ENCODE data around the gene KRTAP12-4. TPM values are rescaled to one million over a fixed set of nuclear protein-coding genes. Genes with fewer than 3 reads are reported as not detected.

Gene KRTAP12-4
- total RNA-seq, 4 donors from 2014 or later = not detected

DNA sequence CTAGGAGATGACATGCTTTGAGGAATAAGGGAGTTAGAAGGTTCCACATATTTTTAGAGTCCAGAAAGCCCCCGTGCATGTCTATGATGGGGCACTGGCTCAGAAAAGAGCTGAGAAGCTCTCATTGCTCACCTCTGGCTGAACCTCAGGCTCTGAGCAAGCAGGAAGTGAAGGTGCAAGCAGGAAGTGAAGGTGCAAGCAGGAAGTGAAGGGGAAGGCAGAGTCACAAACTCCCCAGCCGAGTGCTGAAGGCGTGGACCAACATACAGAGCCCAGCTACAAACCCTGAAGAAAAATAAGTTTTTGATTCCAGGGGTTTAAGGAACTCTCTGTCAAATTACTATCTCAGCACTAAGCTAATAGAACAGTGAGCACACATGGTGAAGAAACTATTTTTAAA lies 35.5 kb downstream of the KRTAP12-4 start:
- TF ChIP-seq POLR2A (IDR thresholded peaks at IDR 0.05) (no peak), EP300 (IDR thresholded peaks at IDR 0.05) (no peak), POLR2AphosphoS5 (IDR thresholded peaks at IDR 0.05) (no peak)
- TF ChIP-seq, protein P1, sequence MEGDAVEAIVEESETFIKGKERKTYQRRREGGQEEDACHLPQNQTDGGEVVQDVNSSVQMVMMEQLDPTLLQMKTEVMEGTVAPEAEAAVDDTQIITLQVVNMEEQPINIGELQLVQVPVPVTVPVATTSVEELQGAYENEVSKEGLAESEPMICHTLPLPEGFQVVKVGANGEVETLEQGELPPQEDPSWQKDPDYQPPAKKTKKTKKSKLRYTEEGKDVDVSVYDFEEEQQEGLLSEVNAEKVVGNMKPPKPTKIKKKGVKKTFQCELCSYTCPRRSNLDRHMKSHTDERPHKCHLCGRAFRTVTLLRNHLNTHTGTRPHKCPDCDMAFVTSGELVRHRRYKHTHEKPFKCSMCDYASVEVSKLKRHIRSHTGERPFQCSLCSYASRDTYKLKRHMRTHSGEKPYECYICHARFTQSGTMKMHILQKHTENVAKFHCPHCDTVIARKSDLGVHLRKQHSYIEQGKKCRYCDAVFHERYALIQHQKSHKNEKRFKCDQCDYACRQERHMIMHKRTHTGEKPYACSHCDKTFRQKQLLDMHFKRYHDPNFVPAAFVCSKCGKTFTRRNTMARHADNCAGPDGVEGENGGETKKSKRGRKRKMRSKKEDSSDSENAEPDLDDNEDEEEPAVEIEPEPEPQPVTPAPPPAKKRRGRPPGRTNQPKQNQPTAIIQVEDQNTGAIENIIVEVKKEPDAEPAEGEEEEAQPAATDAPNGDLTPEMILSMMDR (IDR thresholded peaks at IDR 0.05) = no peak
- Histone ChIP-seq H3K27ac (no peak overlapping the region), H3K4me1 (no peaks in the 10 kb centered on the region), H3K36me3 (no peaks in the 10 kb centered on the region), H3K27me3 (peaks cover 19% of the 10 kb centered on the region), H3K9me3 (peaks cover 14% of the 10 kb centered on the region), H3K4me3 (no peak overlapping the region)
- WGBS = 69% methylated on average over 3 of the region's 3 CpGs
- no peak for DNase-seq (ENCODE audit: low spot score in 2 of 2)

DNA sequence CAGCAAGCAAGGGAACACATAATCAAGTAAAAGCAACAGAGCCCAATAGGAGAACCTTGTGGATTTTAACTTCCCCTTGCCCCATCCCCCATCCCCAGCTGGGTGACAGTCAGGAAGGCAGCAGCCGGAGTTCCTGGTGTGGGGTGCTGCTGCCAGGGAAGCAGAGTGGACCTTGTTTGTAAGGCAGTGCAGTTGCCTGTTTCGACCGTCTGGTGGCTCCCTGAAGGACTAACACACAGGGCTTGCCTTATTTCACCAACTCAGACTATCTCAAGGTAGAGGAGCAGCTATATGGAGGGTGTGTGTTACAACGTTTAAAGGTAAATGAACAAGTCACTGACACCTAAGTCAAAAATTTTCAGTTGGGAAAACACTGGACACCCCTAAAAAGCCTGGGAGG lies 36.0 kb downstream of the KRTAP12-4 start:
- H3K9me3 ChIP-seq = peaks cover 10% of the 10 kb centered on the region
- no peaks in the 10 kb centered on the region for H3K36me3 ChIP-seq
- H3K4me3 ChIP-seq = no peak overlapping the region
- H3K4me1 ChIP-seq = no peaks in the 10 kb centered on the region
- H3K27ac ChIP-seq = no peak overlapping the region
- WGBS = 65% methylated on average over 4 of the region's 4 CpGs
- TF ChIP-seq, protein P1 (IDR thresholded peaks at IDR 0.05) = no peak
- no peak for TF ChIP-seq EP300 (IDR thresholded peaks at IDR 0.05)
- no peak for TF ChIP-seq POLR2A (IDR thresholded peaks at IDR 0.05)
- no peak for TF ChIP-seq POLR2AphosphoS5 (IDR thresholded peaks at IDR 0.05)
- H3K27me3 ChIP-seq = peaks cover 23% of the 10 kb centered on the region
- no peak for DNase-seq (ENCODE audit: low spot score in 2 of 2)

DNA sequence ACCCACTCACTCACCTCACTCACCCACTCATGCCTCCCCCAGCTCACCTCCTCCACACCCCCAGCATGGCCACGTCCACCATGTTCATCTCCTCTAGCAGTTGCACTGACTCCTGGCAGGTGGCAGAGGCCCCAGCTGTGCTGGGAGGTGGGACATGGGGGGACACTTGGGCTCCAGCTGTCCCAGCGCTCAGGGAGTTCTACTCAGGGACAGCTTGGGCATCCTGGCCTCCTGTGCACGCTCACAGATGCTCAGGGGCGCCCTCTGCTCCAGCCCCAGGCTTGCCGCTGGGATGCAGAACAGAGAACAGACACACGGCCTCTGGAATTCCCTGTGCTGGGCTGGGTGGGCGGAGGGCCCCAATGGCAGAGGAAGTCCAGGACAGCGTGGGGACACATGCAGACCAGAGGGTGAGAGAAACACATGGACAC lies 37.4 kb downstream of the KRTAP12-4 start:
- Histone ChIP-seq H3K27ac (no peak overlapping the region), H3K4me1 (no peaks in the 10 kb centered on the region), H3K36me3 (no peaks in the 10 kb centered on the region), H3K9me3 (peaks cover 7% of the 10 kb centered on the region), H3K27me3 (peaks cover 37% of the 10 kb centered on the region), H3K4me3 (no peak overlapping the region)
- 66% methylated on average over 2 of the region's 8 CpGs for WGBS
- TF ChIP-seq POLR2A (IDR thresholded peaks at IDR 0.05) = no peak
- TF ChIP-seq, protein P1 (IDR thresholded peaks at IDR 0.05) = no peak
- TF ChIP-seq POLR2AphosphoS5 (IDR thresholded peaks at IDR 0.05) = no peak
- no peak for TF ChIP-seq EP300 (IDR thresholded peaks at IDR 0.05)
- DNase-seq (ENCODE audit: low spot score in 2 of 2) = no peak

DNA sequence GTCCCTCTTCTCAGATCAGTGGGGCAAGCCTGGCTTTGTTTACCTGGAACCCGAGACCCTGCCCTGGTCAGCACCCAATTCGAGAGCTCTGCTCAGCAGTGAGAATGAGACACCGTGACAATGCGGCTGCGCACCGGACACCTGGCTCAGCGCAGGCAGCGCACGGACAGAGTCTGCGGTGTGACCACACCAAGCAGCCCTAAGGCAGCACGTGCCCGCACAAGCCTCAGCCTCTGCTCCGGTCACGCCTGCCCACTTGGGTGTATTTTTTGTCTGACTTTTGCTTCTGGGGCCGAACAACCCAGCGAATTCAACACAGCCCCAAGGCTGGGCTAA lies 37.9 kb downstream of the KRTAP12-4 start:
- no peak for DNase-seq (ENCODE audit: low spot score in 2 of 2)
- 67% methylated on average over 8 of the region's 16 CpGs for WGBS

DNA sequence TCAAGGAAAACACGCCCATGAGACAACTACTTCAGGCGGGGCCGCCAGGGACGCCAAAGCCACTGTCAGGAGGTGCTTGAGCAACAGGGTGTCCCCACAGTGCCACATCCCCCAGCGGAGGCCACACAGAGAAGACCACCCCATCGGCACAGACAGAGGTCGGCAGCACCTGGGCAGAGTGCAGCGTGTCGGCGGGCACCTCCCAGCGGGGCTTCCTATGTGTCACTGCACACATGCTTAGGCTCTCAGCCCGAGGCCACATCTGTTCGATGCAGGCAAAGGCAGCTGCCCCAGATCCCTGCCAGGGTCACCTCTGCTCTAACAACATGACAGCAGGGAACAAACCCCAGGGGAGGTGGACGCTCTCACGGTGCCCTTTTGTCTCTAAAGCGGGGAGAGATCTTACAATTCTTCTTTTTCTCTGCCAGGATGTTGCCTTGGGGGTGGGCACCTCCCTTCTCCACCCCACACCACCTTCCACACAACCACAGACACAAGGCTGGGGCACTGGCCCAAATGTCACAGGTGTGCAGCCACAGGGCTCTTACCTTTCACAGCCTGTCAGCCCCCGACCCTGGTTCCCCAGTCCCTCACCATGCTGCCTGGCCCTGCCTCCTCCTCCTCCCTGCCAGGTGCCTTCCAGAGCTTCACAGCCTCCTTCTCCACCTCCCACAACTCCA lies 38.4 kb downstream of the KRTAP12-4 start:
- Histone ChIP-seq H3K27me3 (peaks cover 38% of the 10 kb centered on the region), H3K36me3 (no peaks in the 10 kb centered on the region), H3K9me3 (peaks cover 7% of the 10 kb centered on the region), H3K4me1 (no peaks in the 10 kb centered on the region), H3K27ac (no peak overlapping the region), H3K4me3 (no peak overlapping the region)
- TF ChIP-seq EP300 (IDR thresholded peaks at IDR 0.05) (no peak), POLR2AphosphoS5 (IDR thresholded peaks at IDR 0.05) (no peak), POLR2A (IDR thresholded peaks at IDR 0.05) (no peak)
- TF ChIP-seq, protein P1 (IDR thresholded peaks at IDR 0.05) = no peak
- no peak for DNase-seq (ENCODE audit: low spot score in 2 of 2)
- 56% methylated on average over 9 of the region's 17 CpGs for WGBS

More for the DNA sequence above, 37.9 kb downstream of the KRTAP12-4 start:
- TF ChIP-seq EP300 (IDR thresholded peaks at IDR 0.05) = no peak
- TF ChIP-seq, protein P1 (IDR thresholded peaks at IDR 0.05) = no peak
- no peak for TF ChIP-seq POLR2AphosphoS5 (IDR thresholded peaks at IDR 0.05)
- no peak for TF ChIP-seq POLR2A (IDR thresholded peaks at IDR 0.05)
- H3K36me3 ChIP-seq = no peaks in the 10 kb centered on the region
- H3K27ac ChIP-seq = no peak overlapping the region
- H3K4me3 ChIP-seq = no peak overlapping the region
- peaks cover 38% of the 10 kb centered on the region for H3K27me3 ChIP-seq
- H3K4me1 ChIP-seq = no peaks in the 10 kb centered on the region
- peaks cover 7% of the 10 kb centered on the region for H3K9me3 ChIP-seq

Measured in suprapubic skin (tissue), 4 donors.